NCI-H2107 treated with DMSO at 0.1 percent for 48 hours (cell line): ENCODE data around the gene ZFYVE19.

Experiments
- DNase-seq: peaks from one replicate; lab custom pipeline; 2025; ENCODE audit not compliant: unreplicated experiment; lab: John Stamatoyannopoulos, UW

Gene ZFYVE19

DNA sequence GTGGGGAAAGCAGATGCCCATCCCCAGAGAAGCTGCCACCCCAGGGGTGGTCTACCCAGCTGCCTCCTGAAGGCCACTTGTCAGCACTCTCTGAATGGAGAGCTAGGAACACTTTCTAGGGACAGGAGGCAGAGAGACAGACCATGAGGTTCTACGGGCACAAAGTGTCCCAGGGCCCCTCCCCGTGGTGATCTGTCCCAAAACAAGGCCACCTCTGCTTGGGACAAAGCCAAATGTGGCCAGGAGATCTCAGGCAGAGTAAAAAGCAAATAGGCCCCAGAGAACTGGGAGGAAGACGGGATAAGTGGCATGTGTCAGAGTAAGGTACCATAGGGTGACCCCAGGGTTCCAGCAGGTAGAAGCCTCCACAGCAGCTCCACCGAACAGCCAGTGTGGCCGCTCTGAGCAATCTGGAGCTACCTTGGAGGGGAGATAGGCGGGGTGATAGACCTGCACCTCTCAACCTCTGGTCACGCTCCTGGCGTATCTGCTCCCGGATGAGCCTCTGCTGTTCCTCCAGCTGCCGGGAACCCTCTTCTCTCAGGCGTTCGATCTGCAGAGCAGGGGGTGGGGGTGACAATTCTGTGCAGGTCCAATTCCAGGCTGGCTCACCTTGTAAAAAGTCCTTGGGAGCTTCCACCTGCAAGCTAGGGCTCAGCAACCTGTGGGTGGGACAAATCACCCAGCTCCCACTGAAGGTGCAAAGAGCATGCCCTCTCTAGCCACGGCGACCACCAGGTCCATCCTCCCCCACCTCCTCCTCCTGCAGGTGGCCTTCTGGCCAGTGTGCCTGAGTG, 31.0 kb upstream of the ZFYVE19 start:
- no peak for DNase-seq

GRCh38 chr15:40776537-40777141, 30.2 kb upstream of the ZFYVE19 start:
- DNase-seq, result no peak

DNA sequence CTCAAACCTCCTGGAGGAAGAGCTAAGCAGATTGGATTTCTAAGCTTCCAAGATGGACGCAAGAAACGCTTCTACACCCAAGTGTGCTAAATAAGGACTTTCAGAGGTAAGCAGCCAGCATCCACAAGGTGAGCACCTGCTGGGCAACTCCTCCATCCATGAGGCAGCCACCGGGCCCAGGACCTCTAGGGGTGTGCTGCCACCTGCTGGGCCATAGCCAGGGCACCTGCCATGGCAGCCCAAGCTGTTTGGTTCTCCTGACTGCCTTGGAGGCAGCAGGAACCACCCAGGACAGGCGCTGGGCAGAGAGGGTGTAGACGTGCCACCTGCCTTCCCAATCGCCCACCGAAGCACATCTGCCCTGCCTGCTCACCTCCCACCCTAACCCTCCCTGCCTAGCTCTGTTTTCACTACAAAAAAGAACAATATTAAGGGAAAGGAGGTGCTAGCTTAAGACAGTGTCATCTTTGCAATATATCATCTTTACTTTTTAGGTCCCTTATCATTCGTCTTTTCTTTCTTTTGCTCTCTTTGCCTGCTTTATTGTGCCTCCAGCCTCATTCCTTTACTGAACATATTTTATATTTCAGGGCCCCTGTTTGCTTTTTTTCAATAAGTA, 24.2 kb upstream of the ZFYVE19 start:
- peak; percentile 34 for DNase-seq

DNA sequence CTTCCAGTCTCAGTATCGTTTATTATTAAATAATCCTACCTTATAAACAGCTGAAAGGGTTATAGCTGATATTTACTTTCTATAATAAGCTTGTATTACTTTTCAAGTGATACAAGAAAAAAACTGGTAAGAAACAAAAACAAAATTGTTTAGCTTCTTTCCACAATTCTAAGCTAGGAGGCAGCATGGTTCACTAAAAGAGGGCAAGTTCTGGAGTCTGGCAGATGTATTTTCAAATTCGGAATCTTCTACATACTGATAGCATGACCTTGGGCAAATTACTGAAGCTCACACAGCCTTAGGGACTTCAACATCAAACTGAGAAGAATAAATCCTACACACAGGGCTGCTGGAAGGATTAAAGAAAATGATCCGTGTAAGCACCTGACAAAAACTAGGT, 21.7 kb upstream of the ZFYVE19 start:
- DNase-seq, result no peak

DNA sequence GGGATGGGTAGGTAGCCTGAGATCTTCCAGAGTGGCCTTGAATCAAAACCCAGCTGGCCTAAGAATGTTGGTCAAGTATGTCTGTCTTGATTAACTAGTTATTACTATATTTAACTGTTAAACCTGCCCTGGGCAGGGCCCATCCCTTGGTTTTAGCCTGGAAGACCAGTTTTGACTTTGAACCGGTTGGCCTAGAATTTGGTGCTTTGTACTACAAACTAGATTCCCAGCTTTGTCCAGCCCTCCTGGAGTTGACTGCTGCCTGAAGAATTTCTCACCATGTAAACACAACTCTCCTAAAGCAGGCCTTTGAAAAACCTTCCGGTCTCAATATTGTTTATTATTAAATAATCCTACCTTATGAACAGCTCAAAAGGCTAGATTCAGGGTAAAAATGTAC, 21.1 kb upstream of the ZFYVE19 start:
- DNase-seq, result no peak

GRCh38 chr15:40787344-40787841, 19.5 kb upstream of the ZFYVE19 start:
- DNase-seq, result peak; percentile 92

GRCh38 chr15:40787991-40788390, 18.9 kb upstream of the ZFYVE19 start:
- no peak for DNase-seq

DNA sequence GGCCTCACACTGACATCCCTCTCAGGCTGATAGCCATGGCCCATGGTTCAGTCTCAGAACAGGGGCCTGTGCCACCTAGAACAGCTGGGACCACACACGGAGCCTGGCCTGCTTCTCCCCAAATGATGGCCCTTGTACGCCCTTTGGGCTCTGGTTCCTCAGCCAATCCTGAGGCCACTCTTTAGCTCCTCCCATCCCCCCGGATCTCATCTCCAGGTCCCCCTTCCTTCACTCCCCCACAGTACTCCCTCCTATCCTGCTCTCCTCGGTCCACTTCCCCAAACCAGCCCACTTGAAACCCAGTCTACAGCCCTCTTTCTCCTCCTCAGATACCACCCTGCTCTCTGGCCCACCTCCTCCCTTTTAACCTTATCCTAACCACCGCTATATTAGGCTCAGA, 17.8 kb upstream of the ZFYVE19 start:
- DNase-seq, result no peak

DNA sequence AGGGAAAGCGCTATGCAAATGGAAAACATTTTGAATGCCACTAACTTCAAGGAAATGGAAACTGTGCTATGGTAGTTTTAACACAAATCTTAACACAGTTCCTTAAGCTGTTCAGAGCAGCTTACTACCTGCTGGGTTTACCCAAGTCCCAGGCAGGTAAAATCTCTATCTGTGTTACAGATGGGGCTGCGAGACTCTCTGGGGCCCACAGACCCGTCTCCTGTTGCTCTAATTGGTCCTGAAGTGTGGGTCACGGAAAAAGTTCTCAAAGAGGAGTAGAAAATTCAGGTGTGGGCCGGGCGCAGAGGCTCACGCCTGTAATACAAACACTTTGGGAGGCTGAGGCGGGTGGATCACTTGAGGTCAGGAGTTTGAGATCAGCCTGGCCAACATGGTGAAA, 16.9 kb upstream of the ZFYVE19 start:
- DNase-seq, result no peak

GRCh38 chr15:40790718-40791117, 16.2 kb upstream of the ZFYVE19 start:
- DNase-seq, result no peak

DNA sequence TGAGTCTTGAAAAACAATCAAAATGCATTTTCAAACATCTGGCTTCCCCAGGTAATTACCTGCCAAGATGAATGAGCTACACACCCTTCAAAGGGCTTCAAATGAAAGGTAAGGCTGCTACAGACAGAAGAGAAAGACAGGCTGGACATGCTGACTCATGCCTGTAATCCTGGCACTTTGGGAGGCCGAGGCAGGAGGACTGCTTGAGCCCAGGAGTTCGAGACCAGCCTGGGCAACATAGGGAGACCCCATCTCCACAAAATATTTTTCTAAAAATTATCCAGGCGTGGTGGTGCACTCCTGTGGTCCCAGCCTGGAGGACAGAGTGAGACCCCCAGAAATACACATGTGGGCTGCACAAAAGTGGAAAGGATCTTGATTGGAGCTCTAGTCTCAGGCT, 14.5 kb upstream of the ZFYVE19 start:
- no peak for DNase-seq

- no peak for DNase-seq
These were observed 13.5 kb upstream of the ZFYVE19 start for GRCh38 chr15:40793216-40793989.

DNA sequence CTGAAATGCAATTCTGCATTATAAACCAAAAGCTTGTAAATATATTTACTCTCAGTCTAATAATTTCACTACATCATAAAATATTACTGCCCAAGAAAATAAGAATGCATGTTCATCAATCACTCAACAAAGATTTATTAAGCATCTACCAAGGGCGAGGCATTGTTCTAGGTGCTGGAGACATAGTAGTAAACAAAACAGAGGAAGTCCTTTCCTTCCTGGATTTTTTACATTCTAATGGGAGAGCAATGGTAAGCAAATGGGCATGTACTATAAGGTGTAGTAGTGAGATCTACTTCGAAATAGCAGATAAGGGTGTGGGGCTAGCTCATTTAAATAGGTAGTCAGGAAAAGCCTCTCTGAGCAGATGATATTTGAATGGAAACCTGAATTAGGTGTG, 10.8 kb upstream of the ZFYVE19 start:
- DNase-seq, result no peak

DNA sequence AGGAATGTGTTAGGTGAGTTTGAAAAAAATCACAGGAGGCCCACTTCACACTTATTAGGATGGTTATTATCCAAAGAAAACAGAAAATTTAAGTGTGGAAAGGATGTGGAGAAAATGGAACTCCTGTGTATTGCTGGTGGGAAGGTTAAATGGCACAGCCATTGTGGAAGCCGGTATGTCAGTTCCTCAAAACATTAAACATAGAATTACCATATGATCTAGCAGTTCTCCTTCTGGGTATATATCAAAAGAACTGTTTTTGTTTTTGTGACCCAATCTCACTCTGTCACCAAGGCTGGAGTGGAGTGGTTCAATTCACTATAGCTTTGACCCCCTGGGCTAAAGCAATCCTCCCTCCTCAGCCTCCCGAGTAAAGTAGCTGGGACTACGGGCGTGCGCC, 10.4 kb upstream of the ZFYVE19 start:
- DNase-seq, result no peak

GRCh38 chr15:40799523-40799922, 7.4 kb upstream of the ZFYVE19 start:
- DNase-seq, result no peak

DNA sequence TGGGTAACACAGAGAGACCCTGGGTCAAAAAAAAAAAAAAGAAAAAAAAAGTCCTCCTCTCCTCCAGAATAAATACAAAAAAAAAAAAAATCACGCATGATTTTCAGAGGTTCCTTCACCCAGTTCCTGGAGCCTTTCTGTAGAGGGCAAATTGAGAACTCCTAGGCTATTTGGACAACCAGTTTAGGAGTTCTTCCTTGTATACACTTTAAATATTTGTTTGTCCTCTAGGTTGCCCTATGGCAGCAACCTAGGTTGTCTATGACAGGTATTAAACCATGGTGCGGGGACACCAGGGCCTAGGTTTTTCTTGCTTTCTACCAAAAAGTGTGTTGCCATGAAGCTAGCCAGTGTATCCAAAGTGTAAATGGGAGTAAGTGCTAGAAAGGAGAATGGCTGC, 3.8 kb upstream of the ZFYVE19 start:
- DNase-seq, result no peak

DNA sequence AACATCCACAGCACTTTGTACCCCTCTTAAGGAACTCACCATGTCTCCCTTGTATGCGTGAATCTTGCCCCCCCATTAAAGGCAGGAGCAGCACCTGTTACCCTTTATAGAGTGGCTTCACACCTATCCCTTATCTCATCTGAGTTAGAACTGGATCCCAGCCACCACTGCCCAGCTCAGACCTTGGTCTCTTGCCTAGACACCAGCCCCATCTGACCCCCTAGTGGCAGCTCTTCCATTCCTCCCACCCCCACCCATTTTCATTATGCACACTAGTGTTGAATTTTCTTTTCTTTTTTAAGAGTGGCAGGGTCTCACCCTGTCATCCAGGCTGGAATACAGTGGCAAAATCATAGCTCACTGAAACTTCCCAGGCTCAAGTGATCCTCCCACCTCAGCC, 3.2 kb upstream of the ZFYVE19 start:
- no peak for DNase-seq

GRCh38 chr15:40806672-40807027, 239 bp upstream of the ZFYVE19 start:
- no peak for DNase-seq

GRCh38 chr15:40807888-40808461, 1.1 kb downstream of the ZFYVE19 start:
- DNase-seq, result no peak

GRCh38 chr15:40808861-40809450, 2.1 kb downstream of the ZFYVE19 start:
- no peak for DNase-seq
